H1 (cell line): Measurements from ENCODE around the gene FANCE. TPM values are rescaled to one million over a fixed set of nuclear protein-coding genes. Genes with fewer than 3 reads are reported as not detected.

Source experiments
- CTCF ChIA-PET: fragments of 300-600 bp; sonication (Branson Sonifier 250); formaldehyde crosslinking; loops from one replicate; lab custom pipeline; 2021; ENCODE audit not compliant: partially characterized antibody; lab: Charles Lee
- POLR2A ChIA-PET: fragments of 300-600 bp; sonication (Branson Sonifier 250); formaldehyde crosslinking; loops from one replicate; lab custom pipeline; 2021; ENCODE audit warnings: inconsistent platforms; ENCODE audit not compliant: partially characterized antibody; lab: Charles Lee
- DNase-seq, 2 experiments: peaks; one replicate each; pipeline versions ENCODE4 v3.0.0 to v3.0.0-alpha.2; 2010 to 2022; ENCODE audit warnings: low spot score in 2 of 2, low read depth in 1 of 2, mixed read lengths in 1 of 2
- FAIRE-seq: peaks from 2 replicates; lab custom pipeline; 2011; peaks lifted over from hg19 to GRCh38; lab: Jason Lieb, UNC
- H2AFZ ChIP-seq: 2 replicates; pipeline ENCODE4 v1.8.1; 2012; ENCODE audit warnings: low read length, inconsistent platforms
- H2AK5ac ChIP-seq: 2 replicates; pipeline ENCODE4 v1.6.1; 2013; ENCODE audit warnings: low read depth, low read length
- H2BK120ac ChIP-seq: replicated peaks from 2 replicates; pipeline ENCODE3; 2013; ENCODE audit warnings: low read depth, low read length, inconsistent platforms
- H2BK12ac ChIP-seq: 2 replicates; pipeline ENCODE4 v1.6.1; 2013; ENCODE audit warnings: low read depth, low read length
- H2BK15ac ChIP-seq: 2 replicates; pipeline ENCODE4 v1.6.1; 2013; ENCODE audit warnings: low read length
- H2BK20ac ChIP-seq: 2 replicates; pipeline ENCODE4 v1.6.1; 2013; ENCODE audit warnings: low read length
- H2BK5ac ChIP-seq: 2 replicates; pipeline ENCODE4 v1.6.1; 2013; ENCODE audit warnings: low read depth, low read length
- H3K14ac ChIP-seq: 2 replicates; pipeline ENCODE4 v1.6.1; 2013; ENCODE audit warnings: inconsistent platforms; ENCODE audit not compliant: insufficient read length
- H3K18ac ChIP-seq: 2 replicates; pipeline ENCODE4 v1.6.1; 2013; ENCODE audit warnings: low read length; ENCODE audit errors: extremely low read depth
- H3K23ac ChIP-seq: 2 replicates; pipeline ENCODE4 v1.6.1; 2013; ENCODE audit warnings: inconsistent platforms; ENCODE audit not compliant: insufficient read length
- H3K23me2 ChIP-seq: 2 replicates; pipeline ENCODE4 v1.6.1; 2013; ENCODE audit warnings: low read depth, low read length
- H3K27ac ChIP-seq: 2 replicates; pipeline ENCODE4 v1.6.1; 2011; ENCODE audit warnings: low read depth, low read length, inconsistent platforms
- H3K27me3 ChIP-seq, 4 experiments: replicated peaks in 1 of 4; 1 replicate in 1 of 4; 2 replicates in 3 of 4; pipeline versions ENCODE4 v1.6.1 to v1.8.1; 2011 to 2013; ENCODE audit warnings: low read length in 3 of 4, mild to moderate bottlenecking in 3 of 4, inconsistent platforms in 2 of 4, mixed read lengths in 2 of 4, moderate library complexity in 1 of 4; ENCODE audit not compliant: control insufficient read depth in 3 of 4, insufficient read depth in 3 of 4; ENCODE audit errors: extremely low read depth in 1 of 4
- H3K36me3 ChIP-seq, 4 experiments: 2 replicates each; pipeline versions ENCODE4 v1.6.1 to v1.8.1; 2011 to 2013; ENCODE audit warnings: mild to moderate bottlenecking in 4 of 4, low read length in 3 of 4, moderate library complexity in 2 of 4, control low read depth in 1 of 4, inconsistent platforms in 1 of 4; ENCODE audit not compliant: insufficient read depth in 4 of 4, control insufficient read depth in 2 of 4
- H3K4ac ChIP-seq: replicated peaks from 2 replicates; pipeline ENCODE3; 2013; ENCODE audit warnings: low read length, low read depth, mixed read lengths, inconsistent platforms; ENCODE audit not compliant: insufficient read length
- H3K4me1 ChIP-seq, 4 experiments: replicated peaks in 1 of 4; 1 replicate in 1 of 4; 2 replicates in 3 of 4; pipeline versions ENCODE4 v1.6.1 to v1.8.1; 2011 to 2013; ENCODE audit warnings: low read length in 3 of 4, inconsistent platforms in 2 of 4, mixed read lengths in 1 of 4; ENCODE audit not compliant: insufficient read depth in 4 of 4, control insufficient read depth in 3 of 4
- H3K4me2 ChIP-seq, 2 experiments: 2 replicates each; pipeline versions ENCODE4 v1.6.1 to v1.8.1; 2011 to 2013; ENCODE audit warnings: low read depth in 2 of 2, low read length in 2 of 2, control low read depth in 1 of 2, inconsistent platforms in 1 of 2, mild to moderate bottlenecking in 1 of 2; ENCODE audit not compliant: insufficient read depth in 1 of 2
- H3K4me3 ChIP-seq, 4 experiments: fragments of 200-600, 300-600 bp in 1 of 4; sonication (generic), shearing (Covaris generic), sonication (Bioruptor Twin) in 1 of 4; 2 replicates each; pipeline versions ENCODE4 v1.5.1 to v1.8.1; 2011 to 2016; ENCODE audit warnings: low read length in 4 of 4, low read depth in 3 of 4, control low read depth in 2 of 4, inconsistent platforms in 2 of 4, mild to moderate bottlenecking in 2 of 4, mixed read lengths in 1 of 4, moderate library complexity in 1 of 4; ENCODE audit not compliant: insufficient read depth in 2 of 4; ENCODE audit errors: extremely low read depth in 1 of 4
- H3K56ac ChIP-seq: replicated peaks from 2 replicates; pipeline ENCODE3; 2013; ENCODE audit warnings: low read depth, mild to moderate bottlenecking, mixed read lengths, low read length, inconsistent platforms; ENCODE audit not compliant: insufficient read length
- H3K79me1 ChIP-seq: 2 replicates; pipeline ENCODE4 v1.6.1; 2013; ENCODE audit warnings: low read depth, low read length, control low read depth
- H3K79me2 ChIP-seq, 2 experiments: 2 replicates each; pipeline versions ENCODE4 v1.6.1 to v1.8.1; 2012 to 2013; ENCODE audit warnings: low read length in 2 of 2, mild to moderate bottlenecking in 2 of 2, inconsistent platforms in 1 of 2; ENCODE audit not compliant: insufficient read depth in 2 of 2, control insufficient read depth in 1 of 2
- H3K9ac ChIP-seq, 4 experiments: replicated peaks in 1 of 4; 1 replicate in 1 of 4; 2 replicates in 3 of 4; pipeline versions ENCODE4 v1.6.1 to v1.8.1; 2011 to 2013; ENCODE audit warnings: low read depth in 3 of 4, low read length in 3 of 4, control low read depth in 2 of 4, mild to moderate bottlenecking in 2 of 4, moderate library complexity in 2 of 4, inconsistent platforms in 1 of 4; ENCODE audit errors: extremely low read depth in 1 of 4
- H3K9me3 ChIP-seq, 2 experiments: 2 replicates each; pipeline versions ENCODE4 v1.6.1 to v1.8.1; 2012 to 2013; ENCODE audit warnings: mild to moderate bottlenecking in 2 of 2, moderate library complexity in 2 of 2, control low read depth in 1 of 2, inconsistent platforms in 1 of 2, low read depth in 1 of 2, low read length in 1 of 2, mixed read lengths in 1 of 2; ENCODE audit not compliant: insufficient read depth in 2 of 2
- H4K20me1 ChIP-seq, 2 experiments: replicated peaks in 1 of 2; 2 replicates each; pipeline versions ENCODE3 to v1.8.1; 2011 to 2013; ENCODE audit warnings: inconsistent platforms in 2 of 2, low read length in 2 of 2, mild to moderate bottlenecking in 1 of 2; ENCODE audit not compliant: insufficient read depth in 2 of 2, control insufficient read depth in 1 of 2
- H4K5ac ChIP-seq: 2 replicates; pipeline ENCODE4 v1.6.1; 2013; ENCODE audit warnings: low read length, low read depth, mixed read lengths, inconsistent platforms; ENCODE audit not compliant: insufficient read length
- H4K8ac ChIP-seq: 2 replicates; pipeline ENCODE4 v1.8.0; 2013; ENCODE audit warnings: mild to moderate bottlenecking, moderate library complexity, low read length, inconsistent platforms; ENCODE audit not compliant: insufficient read depth; ENCODE audit errors: extremely low read depth
- H4K91ac ChIP-seq: replicated peaks from 2 replicates; pipeline ENCODE3; 2013; ENCODE audit warnings: low read length, mixed read lengths, inconsistent platforms; ENCODE audit not compliant: insufficient read length
- CHD2 ChIP-seq: IDR thresholded peaks from 2 replicates; pipeline ENCODE4 v1.6.1; 2012; ENCODE audit warnings: low read length, improper control_type of control experiment
- EGR1 ChIP-seq: IDR thresholded peaks from 2 replicates; pipeline ENCODE4 v1.6.1; 2011; ENCODE audit warnings: low read depth, low read length, borderline replicate concordance
- EP300 ChIP-seq, 2 experiments: IDR thresholded peaks; 1 replicate in 1 of 2; 2 replicates in 1 of 2; pipeline ENCODE4 v1.6.1; 2011 to 2012; ENCODE audit warnings: low read depth in 2 of 2, low read length in 2 of 2, mild to moderate bottlenecking in 2 of 2, borderline replicate concordance in 1 of 2, inconsistent platforms in 1 of 2, moderate library complexity in 1 of 2
- EZH2 ChIP-seq: fragments of 200-600 bp; sonication (generic); IDR thresholded peaks from 2 replicates; pipeline ENCODE4 v1.7.1; 2012; ENCODE audit warnings: low read depth, mild to moderate bottlenecking, moderate library complexity, low read length, inconsistent platforms; ENCODE audit not compliant: severe bottlenecking
- GABPA ChIP-seq: IDR thresholded peaks from 2 replicates; pipeline ENCODE4 v1.6.1; 2011; ENCODE audit warnings: mild to moderate bottlenecking, low read length, moderate library complexity, borderline replicate concordance; ENCODE audit not compliant: insufficient read depth
- KDM4A ChIP-seq: IDR thresholded peaks from one replicate; pipeline ENCODE4 v1.7.1; 2012; ENCODE audit warnings: low read depth, mild to moderate bottlenecking, moderate library complexity, low read length, inconsistent platforms; ENCODE audit not compliant: severe bottlenecking
- KDM5A ChIP-seq: fragments of 200-600 bp; IDR thresholded peaks from 2 replicates; pipeline ENCODE4 v1.7.1; 2012; ENCODE audit warnings: mild to moderate bottlenecking, low read length, inconsistent platforms, mixed read lengths
- MAX ChIP-seq: IDR thresholded peaks from 2 replicates; pipeline ENCODE4 v1.6.1; 2012; ENCODE audit warnings: inconsistent platforms
- RXRA ChIP-seq: IDR thresholded peaks from 2 replicates; pipeline ENCODE4 v1.6.1; 2011; ENCODE audit warnings: low read depth, mild to moderate bottlenecking, low read length, moderate library complexity; ENCODE audit not compliant: insufficient read depth
- YY1 ChIP-seq: IDR thresholded peaks from 2 replicates; pipeline ENCODE4 v1.6.1; 2011; ENCODE audit warnings: low read depth, mild to moderate bottlenecking, low read length
- WGBS, 2 experiments: shearing (Covaris generic) in 1 of 2; methylation state at CpG; one replicate each; pipeline versions ENCODE4 v1.1.6 to v1.1.7; 2013 to 2015; ENCODE audit warnings: low lambda C conversion rate in 2 of 2, mixed read lengths in 2 of 2, inconsistent platforms in 1 of 2, low coverage in 1 of 2, missing lambda C conversion rate in 1 of 2; ENCODE audit not compliant: insufficient replicate concordance in 2 of 2, insufficient coverage in 1 of 2, insufficient read length in 1 of 2; ENCODE audit errors: extremely low coverage in 1 of 2, missing lambda C conversion rate in 1 of 2; 5-methylcytosine and 5-hydroxymethylcytosine counted together
- polyA plus RNA-seq, 7 experiments: library from polyadenylated mRNA; depleted of rRNA in 3 of 7; stranded (reverse) in 5 of 7; unstranded in 2 of 7; fragments of >200 nt in 5 of 7; fragments of 200-250 nt in 2 of 7; gene quantifications; 1 replicate in 5 of 7; 2 replicates in 1 of 7; 4 replicates in 1 of 7; pipeline versions ENCODE4 v1.2.1 to v1.2.3, GENCODE V29; 2011 to 2013; ENCODE audit warnings: missing spikeins in 2 of 7, mixed read lengths in 2 of 7
- total RNA-seq: library from RNA; stranded (reverse); fragmentation: NEBNext Ultra II Directional; extraction: Animal tissue kit (Norgen Biotek cat#: 25700); gene quantifications from 2 replicates; pipeline ENCODE4 v1.2.1, GENCODE V29; 2021

Gene FANCE
- total and polyA plus RNA-seq, 2 of the 8 experiments (the other 6 are each of a cell fraction or from before 2014, with no cell fraction given) = 16.1 to 17.0 TPM

GRCh38 chr6:35497571-35498421, 45.7 kb downstream of the FANCE start:
- no peak overlapping the region for H3K56ac ChIP-seq
- 1% methylated on average over 59 of the region's 77 CpGs; no CpG with 5 or more reads in 1 of the 2 experiments for WGBS, 2 experiments
- H2BK20ac ChIP-seq = no peak overlapping the region
- H3K9ac ChIP-seq = peak overlapping the region; percentile 38 to 90 (median 68)
- no peaks in the 10 kb centered on the region for H3K9me3 ChIP-seq
- H3K4ac ChIP-seq = peak overlapping the region; percentile 76
- H3K18ac ChIP-seq = peak overlapping the region; percentile 98
- POLR2A ChIA-PET = interaction anchor here (0.7 to 37.6 kb wide), 20 partner anchors 10 to 529 kb away, joined by 3 to 1319 read pairs (median 4); partner anchors contain the start of genes FANCE, MAPK14 and RPL10A
- H3K4me3 ChIP-seq = peak overlapping the region; percentile 46 to 92 (median 64)
- FAIRE-seq = no peak
- peak overlapping the region; percentile 90 for H2BK5ac ChIP-seq
- no peaks in the 10 kb centered on the region for H3K36me3 ChIP-seq
- CTCF ChIA-PET = interaction anchor here (0.6 to 1.5 kb wide), 12 partner anchors 10 to 77 kb away, joined by 3 to 7 read pairs (median 3); no protein-coding TSS in a partner anchor
- H4K91ac ChIP-seq = peak overlapping the region; percentile 92
- peaks cover 0 to 31% of the 10 kb centered on the region in 2 experiments; a peak in 2 of 4 replicates for H3K79me2 ChIP-seq
- peaks cover 6% of the 10 kb centered on the region; the same call in 1 of the 2 replicates for H3K23me2 ChIP-seq
- H3K27me3 ChIP-seq = peaks cover 0 to 13% (median 6%) of the 10 kb centered on the region in 4 experiments; a peak in 4 of 7 replicates
- H4K5ac ChIP-seq = peak overlapping the region; percentile 73
- peak overlapping the region; percentile 69 for H3K27ac ChIP-seq
- H2AFZ ChIP-seq = no peak overlapping the region
- H3K4me1 ChIP-seq = peaks cover 16 to 36% (median 27%) of the 10 kb centered on the region in 4 experiments
- H2AK5ac ChIP-seq = 0 out of 2 replicates have a peak overlapping the region, but pooled peaks have one; percentile 11
- H3K14ac ChIP-seq = no peak overlapping the region
- H2BK15ac ChIP-seq = peak overlapping the region; percentile 98; the same call in 1 of the 2 replicates
- H4K20me1 ChIP-seq = peaks cover 15 to 18% of the 10 kb centered on the region in 2 experiments
- H3K4me2 ChIP-seq = peak overlapping the region; percentile 83 to 86
- H2BK12ac ChIP-seq = peak overlapping the region; percentile 82
- no peak overlapping the region for H3K23ac ChIP-seq
- no peak overlapping the region for H2BK120ac ChIP-seq
- peaks cover 13% of the 10 kb centered on the region for H3K79me1 ChIP-seq
- peak overlapping the region; percentile 94 for H4K8ac ChIP-seq
- peak in 1 of 2 experiments; percentile 77 for DNase-seq
- TF ChIP-seq EZH2 = peak; percentile 28
- TF ChIP-seq RXRA = no peak
- no peak for TF ChIP-seq CHD2
- TF ChIP-seq EP300 (IDR thresholded peaks at IDR 0.05; ENCODE audit: borderline replicate concordance in 1 of 2, low read depth in 2 of 2, low read length in 2 of 2) = peak in 1 of 2 experiments; percentile 59; a peak in 1 of 3 replicates
- peak; percentile 53; the same call in 1 of the 2 replicates for TF ChIP-seq GABPA
- no peak for TF ChIP-seq KDM4A
- TF ChIP-seq YY1 = no peak
- TF ChIP-seq KDM5A = no peak
- 0 out of 2 replicates have a peak, but pooled peaks have one; percentile 5 for TF ChIP-seq EGR1
- peak; percentile 94 for TF ChIP-seq MAX
